ENCODE measurements around the gene BOLA1. TPM values are rescaled to one million over a fixed set of nuclear protein-coding genes. Genes with fewer than 3 reads are reported as not detected.

Gene BOLA1
- total and polyA plus RNA-seq, 2 of the 13 experiments (the other 11 are each of a cell fraction or from before 2014, with no cell fraction given): 3.2 to 4.2 TPM

GRCh38 chr1:149927563-149928400 is 28.4 kb downstream of the BOLA1 start, which contains the start of gene SF3B4 (continued):
- peak; percentile 46; the same call in 1 of the 2 replicates for TF ChIP-seq TFAP4 (IDR thresholded peaks at IDR 0.05; ENCODE audit: borderline replicate concordance, low read depth)
- no peak for TF ChIP-seq MYNN (CRISPR knock-in tag; IDR thresholded peaks at IDR 0.05; ENCODE audit: low read depth)
- no peak for TF ChIP-seq THAP7 (CRISPR knock-in tag; IDR thresholded peaks at IDR 0.05)
- TF ChIP-seq ZBTB38 (CRISPR knock-in tag; IDR thresholded peaks at IDR 0.05): peak; percentile 32; the same call in 1 of the 2 replicates
- peak; percentile 34; the same call in 1 of the 2 replicates for TF ChIP-seq ZNF232 (CRISPR knock-in tag; IDR thresholded peaks at IDR 0.05; ENCODE audit: borderline replicate concordance)
- peak; percentile 78 for TF ChIP-seq FOXC1 (CRISPR knock-in tag; IDR thresholded peaks at IDR 0.05; ENCODE audit: borderline replicate concordance)
- TF ChIP-seq HOXA5 (CRISPR knock-in tag; IDR thresholded peaks at IDR 0.05): no peak; the same call in 1 of the 2 replicates
- no peak for TF ChIP-seq BCLAF1 (IDR thresholded peaks at IDR 0.05)
- TF ChIP-seq ZNF331 (CRISPR knock-in tag; IDR thresholded peaks at IDR 0.05): peak; percentile 49; the same call in 1 of the 2 replicates
- peak; percentile 65; the same call in 1 of the 2 replicates for TF ChIP-seq ZNF350 (CRISPR knock-in tag; IDR thresholded peaks at IDR 0.05; ENCODE audit: borderline replicate concordance, low read depth)
- no peak for TF ChIP-seq EZH2 (conservative IDR thresholded peaks at IDR 0.05; ENCODE audit: low read depth, low read length)
- TF ChIP-seq HNF1B (CRISPR knock-in tag; IDR thresholded peaks at IDR 0.05): peak; percentile 75
- no peak for TF ChIP-seq PPARG (CRISPR knock-in tag; conservative IDR thresholded peaks at IDR 0.05)
- no peak for TF ChIP-seq ZNF83 (CRISPR knock-in tag; IDR thresholded peaks at IDR 0.05; ENCODE audit: borderline replicate concordance)
- TF ChIP-seq MYC (CRISPR knock-in tag; IDR thresholded peaks at IDR 0.05; ENCODE audit: borderline replicate concordance): no peak; the same call in 1 of the 2 replicates
- no peak for TF ChIP-seq ZBTB42 (CRISPR knock-in tag; IDR thresholded peaks at IDR 0.05)
- TF ChIP-seq ZNF282 (IDR thresholded peaks at IDR 0.05; ENCODE audit: partially characterized antibody): no peak
- TF ChIP-seq IKZF1 (IDR thresholded peaks at IDR 0.05): no peak
- TF ChIP-seq TRIM24 (CRISPR knock-in tag; IDR thresholded peaks at IDR 0.05): no peak
- TF ChIP-seq POLR2G (IDR thresholded peaks at IDR 0.05; ENCODE audit: low read depth, low read length): peak; percentile 99
- no peak for TF ChIP-seq ZNF703 (CRISPR knock-in tag; IDR thresholded peaks at IDR 0.05; ENCODE audit: borderline replicate concordance)
- no peak for TF ChIP-seq ZNF3 (CRISPR knock-in tag; IDR thresholded peaks at IDR 0.05)
- peak; percentile 73; the same call in 1 of the 2 replicates for TF ChIP-seq ZC3H13 (CRISPR knock-in tag; IDR thresholded peaks at IDR 0.05)

Measured in HepG2 (cell line).